Lower leg skin (tissue), 4 donors: ENCODE measurements around the gene PPA1. TPM values are rescaled to one million over a fixed set of nuclear protein-coding genes. Genes with fewer than 3 reads are reported as not detected.
"Not testable (repeated sequence)": the region's sequence is repeated elsewhere in the genome, so short reads cannot be mapped to it uniquely, and the experiment has no call there.

ENCODE experiments used
- DNase-seq, 2 donors: peaks; one replicate each; pipeline ENCODE4 v3.0.0-alpha.2; 2019; ENCODE audit warnings: low spot score in 2 of 2
- H3K4me3 ChIP-seq: fragments of 200-600 bp; sonication (generic); 2 replicates; pipeline ENCODE4 v1.5.1; 2017; ENCODE audit warnings: mild to moderate bottlenecking, low read depth; ENCODE audit not compliant: poor library complexity, severe bottlenecking
- POLR2A ChIP-seq, 2 donors: fragments of 450-650 bp; IDR thresholded peaks; one replicate each; pipeline ENCODE4 v1.6.1; 2016 to 2017; ENCODE audit warnings: antibody characterized with exemption in 2 of 2, mild to moderate bottlenecking in 1 of 2, moderate library complexity in 1 of 2
- WGBS, 2 donors: methylation state at CpG; one replicate each; pipeline ENCODE4 v1.1.5; 2018; 5-methylcytosine and 5-hydroxymethylcytosine counted together
- intact Hi-C: fragments of 100-400 bp; cut with DNase I; formaldehyde crosslinking; loops from one replicate; pipeline ENCODE4 v1.15.0; 2023; ENCODE audit warnings: low total_unique reads
- total RNA-seq, 4 donors: library from RNA; depleted of rRNA; stranded (reverse); fragments of >200 nt; gene quantifications; one replicate each; pipeline ENCODE4 v1.1.0, GENCODE V29; 2016
- TF ChIP-seq, protein P1 (sequence below), 3 donors: fragments of 450-650 bp; IDR thresholded peaks; one replicate each; pipeline ENCODE4 v1.5.1; 2016; ENCODE audit warnings: antibody characterized with exemption in 3 of 3, mild to moderate bottlenecking in 3 of 3, moderate library complexity in 2 of 3

Gene PPA1
- total RNA-seq, 4 donors from 2014 or later = 69.7 to 147 (median 96.9) TPM

DNA sequence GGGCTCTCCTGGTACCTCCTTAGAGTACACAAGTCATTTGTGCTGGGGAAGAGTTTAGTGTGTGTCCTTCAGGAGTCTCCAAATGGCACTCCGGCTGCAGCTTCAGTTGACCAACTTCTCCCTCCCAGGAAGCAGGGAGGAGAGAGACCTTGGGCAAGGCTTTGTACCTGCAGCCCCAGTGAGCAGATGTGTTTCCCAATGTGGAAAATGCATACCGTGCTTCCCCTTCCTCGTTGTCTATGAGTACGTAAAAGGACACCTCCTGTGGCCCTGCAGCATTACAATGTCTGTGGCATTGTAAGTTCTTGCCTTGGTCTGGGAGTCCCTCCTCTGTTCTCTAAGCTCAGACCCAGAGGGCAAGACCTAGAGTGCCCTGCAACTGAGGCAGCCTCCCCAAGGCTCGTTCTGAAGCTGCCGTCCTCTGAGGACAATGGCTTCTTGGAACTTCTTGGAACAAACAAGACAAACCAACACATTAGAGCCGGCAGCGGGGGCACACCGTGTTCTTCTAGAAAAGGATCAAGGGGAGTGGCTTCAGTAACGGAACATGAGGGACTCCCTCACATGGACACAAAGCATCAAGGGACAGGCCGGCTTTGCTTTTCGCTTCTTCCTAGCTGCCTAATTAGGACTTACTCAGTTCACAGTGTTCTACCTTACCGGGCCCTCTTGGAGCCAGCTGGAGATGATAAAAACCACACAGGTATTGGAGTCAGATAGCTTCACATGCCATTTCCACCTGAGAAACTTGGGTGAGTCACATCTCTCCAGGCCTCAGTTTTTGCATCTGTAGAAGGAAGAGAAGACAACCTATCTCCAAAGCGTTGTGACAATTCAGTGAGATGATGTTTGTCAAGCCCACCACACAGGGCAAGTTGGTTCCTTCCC is 20.9 kb upstream of the PPA1 start:
- 78 to 80% methylated on average over 14 of the region's 14 CpGs for WGBS, 2 donors
- intact Hi-C loops = no loop called here
- TF ChIP-seq, protein P1, sequence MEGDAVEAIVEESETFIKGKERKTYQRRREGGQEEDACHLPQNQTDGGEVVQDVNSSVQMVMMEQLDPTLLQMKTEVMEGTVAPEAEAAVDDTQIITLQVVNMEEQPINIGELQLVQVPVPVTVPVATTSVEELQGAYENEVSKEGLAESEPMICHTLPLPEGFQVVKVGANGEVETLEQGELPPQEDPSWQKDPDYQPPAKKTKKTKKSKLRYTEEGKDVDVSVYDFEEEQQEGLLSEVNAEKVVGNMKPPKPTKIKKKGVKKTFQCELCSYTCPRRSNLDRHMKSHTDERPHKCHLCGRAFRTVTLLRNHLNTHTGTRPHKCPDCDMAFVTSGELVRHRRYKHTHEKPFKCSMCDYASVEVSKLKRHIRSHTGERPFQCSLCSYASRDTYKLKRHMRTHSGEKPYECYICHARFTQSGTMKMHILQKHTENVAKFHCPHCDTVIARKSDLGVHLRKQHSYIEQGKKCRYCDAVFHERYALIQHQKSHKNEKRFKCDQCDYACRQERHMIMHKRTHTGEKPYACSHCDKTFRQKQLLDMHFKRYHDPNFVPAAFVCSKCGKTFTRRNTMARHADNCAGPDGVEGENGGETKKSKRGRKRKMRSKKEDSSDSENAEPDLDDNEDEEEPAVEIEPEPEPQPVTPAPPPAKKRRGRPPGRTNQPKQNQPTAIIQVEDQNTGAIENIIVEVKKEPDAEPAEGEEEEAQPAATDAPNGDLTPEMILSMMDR (IDR thresholded peaks at IDR 0.05) = no peak
- TF ChIP-seq POLR2A (IDR thresholded peaks at IDR 0.05) = no peak
- no peak overlapping the region for H3K4me3 ChIP-seq
- DNase-seq = peak in 1 of 2 donors; percentile 72

DNA sequence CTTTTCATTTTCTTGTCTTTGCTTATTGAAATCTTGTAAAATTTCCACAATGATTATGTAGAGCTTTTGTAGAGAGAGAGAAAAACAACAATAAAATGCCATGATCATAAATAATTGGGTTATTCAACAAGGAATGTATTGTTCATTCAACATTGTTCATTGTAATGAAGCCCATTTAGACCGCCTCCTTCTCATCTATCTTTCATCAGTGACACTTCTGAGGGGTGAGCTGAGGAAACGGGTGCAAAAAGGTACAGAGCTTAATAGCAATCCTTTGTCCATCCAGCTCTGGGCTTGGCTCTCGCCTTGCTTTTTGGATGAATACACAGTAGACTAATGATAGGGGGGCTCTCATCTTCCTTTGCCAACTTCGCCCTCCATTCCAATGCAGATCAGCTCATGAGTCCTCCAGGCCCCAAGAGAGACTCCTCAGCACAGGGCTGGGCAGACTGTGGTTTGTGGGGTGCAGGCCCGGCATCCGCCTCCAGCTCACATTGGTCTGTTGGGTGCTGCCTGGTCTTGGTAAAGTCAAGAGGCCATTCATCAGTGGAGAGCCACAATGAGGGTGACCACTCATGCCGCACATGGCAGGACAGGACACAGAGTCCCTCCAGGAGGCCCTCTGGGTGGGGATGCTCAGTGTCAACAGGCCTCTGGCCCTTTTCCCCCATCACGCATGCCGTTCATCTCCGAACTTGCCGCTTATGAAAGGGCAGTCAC is 17.9 kb upstream of the PPA1 start:
- WGBS, 2 donors = 91% methylated on average over 10 of the region's 11 CpGs
- DNase-seq = no peak
- no peak overlapping the region for H3K4me3 ChIP-seq
- intact Hi-C loops = no loop called here
- TF ChIP-seq, protein P1 (IDR thresholded peaks at IDR 0.05) = no peak
- TF ChIP-seq POLR2A (IDR thresholded peaks at IDR 0.05) = no peak

DNA sequence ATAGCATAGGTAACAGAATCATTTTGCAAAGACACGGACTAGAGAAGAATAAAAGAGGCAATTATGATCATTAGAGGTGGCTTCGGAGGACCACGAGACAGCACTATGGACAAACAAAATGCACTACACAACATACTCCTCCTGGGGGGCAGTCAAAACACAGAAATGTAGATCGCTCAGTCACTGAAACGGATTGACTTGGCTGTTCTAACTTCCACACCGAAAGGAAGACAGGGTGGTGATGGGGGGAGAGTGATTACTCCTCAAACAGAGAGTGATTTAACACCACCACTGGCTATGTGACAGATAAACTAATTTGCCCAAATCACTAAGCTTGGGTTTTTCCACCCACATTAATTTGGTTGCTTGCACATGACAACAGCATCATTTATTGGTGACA is 14.1 kb upstream of the PPA1 start:
- intact Hi-C loops = no loop called here
- no peak overlapping the region for H3K4me3 ChIP-seq
- no peak for TF ChIP-seq POLR2A (IDR thresholded peaks at IDR 0.05)
- TF ChIP-seq, protein P1 (IDR thresholded peaks at IDR 0.05) = no peak
- no peak for DNase-seq
- 76 to 78% methylated on average over 6 of the region's 6 CpGs for WGBS, 2 donors

DNA sequence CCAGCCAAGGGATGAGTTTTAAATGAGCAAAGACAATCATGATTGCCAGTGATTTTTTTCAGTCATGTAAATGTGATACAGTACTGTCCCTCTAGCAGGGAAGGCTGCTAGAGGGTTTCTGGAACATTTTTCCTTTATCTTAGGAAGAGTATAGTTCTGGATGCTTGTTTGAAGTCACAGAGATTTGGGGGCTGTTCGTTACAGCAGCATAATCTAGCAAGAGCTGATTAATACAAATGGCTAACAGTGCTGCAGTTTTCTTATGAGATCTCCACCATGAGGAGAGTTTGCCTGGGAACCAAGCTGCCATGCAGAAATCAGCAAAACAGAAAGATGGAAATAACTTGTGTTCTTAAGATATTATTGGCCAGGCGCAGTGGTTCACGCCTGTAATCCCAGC is 7.9 kb upstream of the PPA1 start:
- DNase-seq = no peak
- TF ChIP-seq, protein P1 (IDR thresholded peaks at IDR 0.05) = no peak
- TF ChIP-seq POLR2A (IDR thresholded peaks at IDR 0.05) = no peak
- H3K4me3 ChIP-seq = no peak overlapping the region
- 91 to 94% methylated on average over 3 of the region's 3 CpGs for WGBS, 2 donors
- intact Hi-C loops = no loop called here

DNA sequence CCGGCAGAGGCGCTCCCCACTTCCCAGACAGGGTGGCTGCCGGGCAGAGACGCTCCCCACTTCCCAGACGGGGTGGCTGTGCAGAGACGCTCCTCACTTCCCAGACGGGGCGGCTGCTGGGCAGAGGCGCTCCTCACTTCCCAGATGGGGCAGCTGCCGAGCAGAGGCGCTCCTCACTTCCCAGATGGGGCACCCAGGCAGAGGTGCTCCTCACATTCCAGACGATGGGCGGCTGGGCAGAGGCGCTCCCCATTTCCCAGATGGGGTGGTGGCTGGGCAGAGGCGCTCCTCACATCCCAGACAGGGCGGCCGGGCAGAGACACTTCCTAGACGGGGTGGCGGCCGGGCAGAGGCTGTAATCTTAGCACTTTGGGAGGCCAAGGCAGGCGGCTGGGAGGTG is 6.8 kb upstream of the PPA1 start:
- intact Hi-C loops, H3K4me3 ChIP-seq, DNase-seq: not testable (repeated sequence)
- WGBS, 2 donors = 91 to 94% methylated on average over 13 to 20 of the region's 21 CpGs

DNA sequence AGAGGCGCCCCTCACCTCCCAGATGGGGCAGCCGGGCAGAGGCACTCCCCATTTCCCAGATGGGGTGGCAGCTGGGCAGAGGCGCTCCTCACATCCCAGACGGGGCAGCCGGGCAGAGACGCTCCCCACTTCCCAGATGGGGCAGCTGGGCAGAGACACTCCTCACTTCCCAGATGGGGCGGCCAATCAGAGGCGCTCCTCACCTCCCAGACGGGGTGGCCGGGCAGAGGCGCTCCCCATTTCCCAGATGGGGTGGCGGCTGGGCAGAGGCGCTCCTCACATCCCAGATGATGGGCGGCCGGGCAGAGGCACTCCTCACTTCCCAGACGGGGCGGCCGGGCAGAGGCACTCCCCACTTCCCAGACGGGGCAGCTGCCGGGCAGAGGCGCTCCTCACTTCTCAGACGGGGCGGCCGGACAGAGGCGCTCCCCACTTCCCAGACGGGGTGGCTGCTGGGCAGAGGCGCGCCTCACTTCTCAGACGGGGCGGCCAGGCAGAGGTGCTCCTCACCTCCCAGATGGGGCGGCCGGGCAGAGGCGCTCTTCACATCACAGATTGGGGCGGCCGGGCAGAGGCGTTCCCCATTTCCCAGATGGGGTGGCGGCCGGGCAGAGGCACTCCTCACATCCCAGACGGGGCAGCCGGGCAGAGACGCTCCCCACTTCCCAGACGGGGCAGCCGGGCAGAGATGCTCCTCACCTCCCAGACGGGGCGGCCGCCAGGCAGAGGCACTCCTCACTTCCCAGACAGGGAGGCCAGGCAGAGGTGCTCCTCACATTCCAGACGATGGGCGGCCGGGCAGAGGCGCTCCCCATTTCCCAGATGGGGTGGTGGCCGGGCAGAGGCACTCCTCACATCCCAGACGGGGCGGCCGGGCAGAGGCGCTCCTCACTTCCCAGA is 6.1 kb upstream of the PPA1 start:
- H3K4me3 ChIP-seq, intact Hi-C loops, DNase-seq: not testable (repeated sequence)
- WGBS, 2 donors = 92 to 93% methylated on average over 25 to 42 of the region's 55 CpGs

DNA sequence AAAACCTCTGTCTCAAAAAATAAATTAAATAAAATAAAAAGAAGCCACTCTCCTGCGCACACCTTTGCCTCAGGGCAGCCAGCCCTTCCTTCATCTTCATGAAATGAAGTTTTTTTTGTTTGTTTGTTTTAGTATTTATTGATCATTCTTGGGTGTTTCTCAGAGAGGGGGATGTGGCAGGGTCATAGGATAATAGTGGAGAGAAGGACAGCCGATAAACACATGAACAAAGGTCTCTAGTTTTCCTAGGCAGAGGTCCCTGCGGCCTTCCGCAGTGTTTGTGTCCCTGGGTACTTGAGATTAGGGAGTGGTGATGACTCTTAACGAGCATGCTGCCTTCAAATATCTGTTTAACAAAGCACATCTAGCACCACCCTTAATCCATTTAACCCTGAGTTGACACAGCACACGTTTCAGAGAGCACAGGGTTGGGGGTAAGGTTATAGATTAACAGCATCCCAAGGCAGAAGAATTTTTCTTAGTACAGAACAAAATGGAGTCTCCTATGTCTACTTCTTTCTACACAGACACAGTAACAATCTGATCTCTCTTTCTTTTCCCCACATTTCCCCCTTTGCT is 4.8 kb upstream of the PPA1 start:
- intact Hi-C loops, DNase-seq, H3K4me3 ChIP-seq: not testable (repeated sequence)
- WGBS, 2 donors = 72 to 78% methylated on average over 6 of the region's 6 CpGs
